ENCODE results near the gene HSPA14. TPM values are rescaled to one million over a fixed set of nuclear protein-coding genes. Genes with fewer than 3 reads are reported as not detected.
A peak's percentile ranks its signal among the peaks of the same experiment; 100 is the strongest.

The HSPA14 gene
- total RNA-seq, 1 experiment from 2014 or later = 19.9 TPM

DNA sequence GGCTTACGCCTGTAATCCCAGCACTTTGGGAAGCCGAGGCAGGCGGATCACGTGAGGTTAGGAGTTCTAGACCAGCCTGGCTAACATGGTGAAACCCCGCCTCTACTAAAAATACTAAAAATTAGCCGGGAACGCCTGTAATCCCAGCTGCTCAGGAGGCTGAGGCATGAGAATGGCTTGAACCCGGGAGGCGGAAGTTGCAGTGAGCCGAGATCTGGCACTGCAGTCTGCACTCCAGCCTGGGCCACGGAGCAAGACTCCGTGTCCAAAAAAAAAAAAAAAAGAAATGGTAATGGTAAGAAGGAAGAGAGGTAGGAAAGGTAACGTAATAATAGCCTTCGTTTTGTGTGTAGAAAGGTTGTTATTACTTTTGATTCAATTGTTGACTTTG, 1.2 kb downstream of the HSPA14 start (continued):
- TF ChIP-seq, protein P1, sequence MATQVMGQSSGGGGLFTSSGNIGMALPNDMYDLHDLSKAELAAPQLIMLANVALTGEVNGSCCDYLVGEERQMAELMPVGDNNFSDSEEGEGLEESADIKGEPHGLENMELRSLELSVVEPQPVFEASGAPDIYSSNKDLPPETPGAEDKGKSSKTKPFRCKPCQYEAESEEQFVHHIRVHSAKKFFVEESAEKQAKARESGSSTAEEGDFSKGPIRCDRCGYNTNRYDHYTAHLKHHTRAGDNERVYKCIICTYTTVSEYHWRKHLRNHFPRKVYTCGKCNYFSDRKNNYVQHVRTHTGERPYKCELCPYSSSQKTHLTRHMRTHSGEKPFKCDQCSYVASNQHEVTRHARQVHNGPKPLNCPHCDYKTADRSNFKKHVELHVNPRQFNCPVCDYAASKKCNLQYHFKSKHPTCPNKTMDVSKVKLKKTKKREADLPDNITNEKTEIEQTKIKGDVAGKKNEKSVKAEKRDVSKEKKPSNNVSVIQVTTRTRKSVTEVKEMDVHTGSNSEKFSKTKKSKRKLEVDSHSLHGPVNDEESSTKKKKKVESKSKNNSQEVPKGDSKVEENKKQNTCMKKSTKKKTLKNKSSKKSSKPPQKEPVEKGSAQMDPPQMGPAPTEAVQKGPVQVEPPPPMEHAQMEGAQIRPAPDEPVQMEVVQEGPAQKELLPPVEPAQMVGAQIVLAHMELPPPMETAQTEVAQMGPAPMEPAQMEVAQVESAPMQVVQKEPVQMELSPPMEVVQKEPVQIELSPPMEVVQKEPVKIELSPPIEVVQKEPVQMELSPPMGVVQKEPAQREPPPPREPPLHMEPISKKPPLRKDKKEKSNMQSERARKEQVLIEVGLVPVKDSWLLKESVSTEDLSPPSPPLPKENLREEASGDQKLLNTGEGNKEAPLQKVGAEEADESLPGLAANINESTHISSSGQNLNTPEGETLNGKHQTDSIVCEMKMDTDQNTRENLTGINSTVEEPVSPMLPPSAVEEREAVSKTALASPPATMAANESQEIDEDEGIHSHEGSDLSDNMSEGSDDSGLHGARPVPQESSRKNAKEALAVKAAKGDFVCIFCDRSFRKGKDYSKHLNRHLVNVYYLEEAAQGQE (IDR thresholded peaks at IDR 0.05; ENCODE audit: low read depth) = no peak

DNA sequence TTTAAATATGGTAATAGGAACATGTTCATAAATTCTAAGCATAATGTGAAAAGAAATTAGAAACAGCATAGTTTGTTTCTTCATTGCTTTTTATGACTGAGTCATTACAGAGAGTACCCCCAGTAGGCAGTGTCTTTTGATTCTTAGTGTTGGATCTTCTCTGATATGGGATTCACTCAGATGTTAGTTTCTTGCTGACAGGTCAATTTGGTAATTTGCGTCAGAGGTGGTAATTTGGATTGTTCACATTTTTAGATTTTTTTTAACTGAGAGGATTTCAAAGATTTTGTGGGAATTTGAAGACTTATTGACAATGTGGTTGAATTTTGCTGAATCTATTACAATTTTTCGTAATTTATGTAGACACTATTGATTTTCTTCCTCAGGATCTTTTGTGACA, 2.1 kb downstream of the HSPA14 start:
- Histone ChIP-seq H3K4me3 (replicated peaks in 1 of 2; ENCODE audit: low read depth in 1 of 2, low read length in 2 of 2) (no peak overlapping the region), H3K27ac (ENCODE audit: low read depth, low read length) (no peak overlapping the region), H2AFZ (ENCODE audit: low read depth, low read length, poor library complexity, severe bottlenecking) (no peak overlapping the region), H3K36me3 (ENCODE audit: control insufficient read depth in 1 of 2, insufficient read depth in 2 of 2, low read length in 2 of 2) (peaks cover 42 to 46% of the 10 kb centered on the region in 2 experiments; a peak in 3 of 4 replicates), H4K20me1 (ENCODE audit: insufficient read depth) (peaks cover 4% of the 10 kb centered on the region; the same call in 1 of the 2 replicates), H3K9me3 (ENCODE audit: control insufficient read depth in 1 of 2, insufficient read depth in 1 of 2, low read depth in 1 of 2, low read length in 2 of 2) (no peaks in the 10 kb centered on the region), H3K9me2 (ENCODE audit: insufficient read depth) (no peaks in the 10 kb centered on the region), H3K4me2 (ENCODE audit: low read length) (no peak overlapping the region; the same call in 1 of the 2 replicates), H3K9ac (ENCODE audit: low read length) (no peak overlapping the region), H3K79me2 (ENCODE audit: insufficient read depth, low read length) (peaks cover 70% of the 10 kb centered on the region), H3K4me1 (ENCODE audit: control insufficient read depth in 1 of 2, insufficient read depth in 2 of 2, low read length in 2 of 2) (peaks cover 2 to 14% of the 10 kb centered on the region in 2 experiments; a peak in 3 of 4 replicates), H3K27me3 (ENCODE audit: insufficient read depth, low read length) (no peaks in the 10 kb centered on the region)
- ChIA-PET CTCF (no interaction called here), POLR2A (no interaction called here), RAD21 (ENCODE audit: low non-redundant PET in 1 of 2, low total read pairs in 2 of 2, uncharacterized antibody in 2 of 2, unreplicated experiment in 2 of 2) (no interaction called here)
- TSS peak; percentile 25 for BruUV-seq (replicated peaks)
- intact Hi-C loops (cut with micrococcal nuclease) = no loop called here
- ATAC-seq (no peak), DNase-seq (ENCODE audit: low read depth, low spot score) (no peak)
- no peak for TF ChIP-seq CEBPB (IDR thresholded peaks at IDR 0.05; ENCODE audit: low read depth)
- no peak for TF ChIP-seq SP1 (IDR thresholded peaks at IDR 0.05; ENCODE audit: low read depth)
- no peak for TF ChIP-seq POLR2AphosphoS5 (IDR thresholded peaks at IDR 0.05; ENCODE audit: low read depth, low read length)
- TF ChIP-seq, protein P2, sequence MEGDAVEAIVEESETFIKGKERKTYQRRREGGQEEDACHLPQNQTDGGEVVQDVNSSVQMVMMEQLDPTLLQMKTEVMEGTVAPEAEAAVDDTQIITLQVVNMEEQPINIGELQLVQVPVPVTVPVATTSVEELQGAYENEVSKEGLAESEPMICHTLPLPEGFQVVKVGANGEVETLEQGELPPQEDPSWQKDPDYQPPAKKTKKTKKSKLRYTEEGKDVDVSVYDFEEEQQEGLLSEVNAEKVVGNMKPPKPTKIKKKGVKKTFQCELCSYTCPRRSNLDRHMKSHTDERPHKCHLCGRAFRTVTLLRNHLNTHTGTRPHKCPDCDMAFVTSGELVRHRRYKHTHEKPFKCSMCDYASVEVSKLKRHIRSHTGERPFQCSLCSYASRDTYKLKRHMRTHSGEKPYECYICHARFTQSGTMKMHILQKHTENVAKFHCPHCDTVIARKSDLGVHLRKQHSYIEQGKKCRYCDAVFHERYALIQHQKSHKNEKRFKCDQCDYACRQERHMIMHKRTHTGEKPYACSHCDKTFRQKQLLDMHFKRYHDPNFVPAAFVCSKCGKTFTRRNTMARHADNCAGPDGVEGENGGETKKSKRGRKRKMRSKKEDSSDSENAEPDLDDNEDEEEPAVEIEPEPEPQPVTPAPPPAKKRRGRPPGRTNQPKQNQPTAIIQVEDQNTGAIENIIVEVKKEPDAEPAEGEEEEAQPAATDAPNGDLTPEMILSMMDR (IDR thresholded peaks at IDR 0.05 in 2 of 3, conservative IDR thresholded peaks at IDR 0.05 in 1 of 3; ENCODE audit: borderline replicate concordance in 1 of 3, insufficient read depth in 1 of 3, low read depth in 2 of 3, low read length in 2 of 3) = no peak
- TF ChIP-seq ELF1 (IDR thresholded peaks at IDR 0.05; ENCODE audit: borderline replicate concordance, low read depth) = no peak
- no peak for TF ChIP-seq JUND (IDR thresholded peaks at IDR 0.05)
- TF ChIP-seq ZNF274 (IDR thresholded peaks at IDR 0.05; ENCODE audit: low read depth, low read length) = no peak
- TF ChIP-seq EZH2 (IDR thresholded peaks at IDR 0.05) = no peak
- no peak for TF ChIP-seq YY1 (IDR thresholded peaks at IDR 0.05; ENCODE audit: extremely low read depth, insufficient replicate concordance, low read depth, low read length)
- TF ChIP-seq SRF (IDR thresholded peaks at IDR 0.05; ENCODE audit: low read depth) = no peak
- TF ChIP-seq EZH2phosphoT487 (IDR thresholded peaks at IDR 0.05; ENCODE audit: borderline replicate concordance) = no peak
- no peak for TF ChIP-seq TCF7L2 (IDR thresholded peaks at IDR 0.05; ENCODE audit: borderline replicate concordance, extremely low read depth, insufficient read depth, insufficient read length)
- TF ChIP-seq, protein P1 (IDR thresholded peaks at IDR 0.05; ENCODE audit: low read depth) = no peak
- TF ChIP-seq, protein P3, sequence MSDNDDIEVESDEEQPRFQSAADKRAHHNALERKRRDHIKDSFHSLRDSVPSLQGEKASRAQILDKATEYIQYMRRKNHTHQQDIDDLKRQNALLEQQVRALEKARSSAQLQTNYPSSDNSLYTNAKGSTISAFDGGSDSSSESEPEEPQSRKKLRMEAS (IDR thresholded peaks at IDR 0.05) = no peak
- TF ChIP-seq POLR2A (IDR thresholded peaks at IDR 0.05; ENCODE audit: borderline replicate concordance, extremely low read depth, insufficient read depth, insufficient read length) = no peak
- TF ChIP-seq CBX3 (IDR thresholded peaks at IDR 0.05; ENCODE audit: low read depth) = no peak

All from HCT116 (cell line).